ENCODE data around the gene SYT7. TPM values are rescaled to one million over a fixed set of nuclear protein-coding genes. Genes with fewer than 3 reads are reported as not detected.
"Not testable (repeated sequence)": the region's sequence is repeated elsewhere in the genome, so short reads cannot be mapped to it uniquely, and the experiment has no call there.

SYT7 gene
- total and polyA plus RNA-seq, 10 of the 15 experiments (the other 5 are each of a cell fraction or from before 2014, with no cell fraction given): not detected

DNA sequence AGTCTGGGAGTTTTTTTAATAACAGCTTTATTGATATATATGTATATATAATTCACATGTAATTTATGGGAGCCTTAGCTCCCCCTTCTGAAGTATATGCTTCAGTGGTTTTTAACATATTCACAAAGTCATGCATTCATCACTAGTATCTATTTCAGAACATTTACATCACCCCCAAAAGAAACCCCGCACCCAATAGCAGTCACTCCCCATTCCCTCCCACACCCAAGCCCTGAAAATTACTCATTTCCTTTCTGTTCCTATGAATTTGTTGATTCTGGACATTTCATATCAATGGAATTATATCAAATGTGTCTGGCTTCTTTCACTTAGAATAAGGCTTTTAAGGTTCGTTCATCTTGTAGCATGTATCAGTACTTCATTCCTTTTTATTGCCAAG is 35.6 kb upstream of the SYT7 start (continued):
- TF ChIP-seq, protein P1, sequence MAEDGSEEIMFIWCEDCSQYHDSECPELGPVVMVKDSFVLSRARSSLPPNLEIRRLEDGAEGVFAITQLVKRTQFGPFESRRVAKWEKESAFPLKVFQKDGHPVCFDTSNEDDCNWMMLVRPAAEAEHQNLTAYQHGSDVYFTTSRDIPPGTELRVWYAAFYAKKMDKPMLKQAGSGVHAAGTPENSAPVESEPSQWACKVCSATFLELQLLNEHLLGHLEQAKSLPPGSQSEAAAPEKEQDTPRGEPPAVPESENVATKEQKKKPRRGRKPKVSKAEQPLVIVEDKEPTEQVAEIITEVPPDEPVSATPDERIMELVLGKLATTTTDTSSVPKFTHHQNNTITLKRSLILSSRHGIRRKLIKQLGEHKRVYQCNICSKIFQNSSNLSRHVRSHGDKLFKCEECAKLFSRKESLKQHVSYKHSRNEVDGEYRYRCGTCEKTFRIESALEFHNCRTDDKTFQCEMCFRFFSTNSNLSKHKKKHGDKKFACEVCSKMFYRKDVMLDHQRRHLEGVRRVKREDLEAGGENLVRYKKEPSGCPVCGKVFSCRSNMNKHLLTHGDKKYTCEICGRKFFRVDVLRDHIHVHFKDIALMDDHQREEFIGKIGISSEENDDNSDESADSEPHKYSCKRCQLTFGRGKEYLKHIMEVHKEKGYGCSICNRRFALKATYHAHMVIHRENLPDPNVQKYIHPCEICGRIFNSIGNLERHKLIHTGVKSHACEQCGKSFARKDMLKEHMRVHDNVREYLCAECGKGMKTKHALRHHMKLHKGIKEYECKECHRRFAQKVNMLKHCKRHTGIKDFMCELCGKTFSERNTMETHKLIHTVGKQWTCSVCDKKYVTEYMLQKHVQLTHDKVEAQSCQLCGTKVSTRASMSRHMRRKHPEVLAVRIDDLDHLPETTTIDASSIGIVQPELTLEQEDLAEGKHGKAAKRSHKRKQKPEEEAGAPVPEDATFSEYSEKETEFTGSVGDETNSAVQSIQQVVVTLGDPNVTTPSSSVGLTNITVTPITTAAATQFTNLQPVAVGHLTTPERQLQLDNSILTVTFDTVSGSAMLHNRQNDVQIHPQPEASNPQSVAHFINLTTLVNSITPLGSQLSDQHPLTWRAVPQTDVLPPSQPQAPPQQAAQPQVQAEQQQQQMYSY (CRISPR knock-in tag; IDR thresholded peaks at IDR 0.05): no peak
- no peak for TF ChIP-seq STAT3 (IDR thresholded peaks at IDR 0.05; ENCODE audit: low read depth, low read length)
- no peak for TF ChIP-seq PAX5 (IDR thresholded peaks at IDR 0.05; ENCODE audit: borderline replicate concordance, low read depth, low read length)
- no peak for TF ChIP-seq BACH1 (IDR thresholded peaks at IDR 0.05; ENCODE audit: borderline replicate concordance)

DNA sequence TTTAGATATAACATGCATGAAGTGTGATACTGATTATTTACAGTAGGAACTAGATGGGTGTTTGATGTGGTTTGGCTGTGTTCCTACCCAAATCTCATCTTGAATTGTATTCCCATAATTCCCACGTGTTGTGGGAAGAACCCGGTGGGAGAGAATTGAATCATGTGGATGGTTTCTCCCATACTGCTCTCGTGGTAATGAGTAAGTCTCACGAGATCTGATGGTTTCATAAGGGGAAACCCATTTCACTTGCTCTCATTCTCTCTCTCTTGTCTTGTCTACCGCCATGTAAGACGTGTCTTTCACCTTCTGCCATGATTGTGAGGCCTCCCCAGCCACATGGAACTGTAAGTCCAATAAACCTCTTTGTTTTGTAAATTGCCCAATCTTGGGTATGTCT is 33.9 kb upstream of the SYT7 start:
- H3K27ac ChIP-seq (ENCODE audit: control insufficient read depth, insufficient read depth); H3K9me3 ChIP-seq (replicated peaks; ENCODE audit: control insufficient read depth, insufficient read depth, low read length); H3K27me3 ChIP-seq (replicated peaks in 1 of 2; ENCODE audit: control insufficient read depth in 2 of 2, insufficient read depth in 2 of 2, low read length in 1 of 2); CTCF ChIA-PET; RAD21 ChIA-PET (ENCODE audit: unreplicated experiment); DNase-seq (ENCODE audit: low read depth, low spot score); H3K36me3 ChIP-seq (ENCODE audit: control insufficient read depth in 2 of 2, insufficient read depth in 2 of 2, low read length in 1 of 2); H3K4me3 ChIP-seq; H3K4me1 ChIP-seq (ENCODE audit: control insufficient read depth, insufficient read depth, low read length); H3K79me2 ChIP-seq (ENCODE audit: control insufficient read depth, insufficient read depth, low read length); SMC1A ChIA-PET (ENCODE audit: uncharacterized antibody, unreplicated experiment); H2AFZ ChIP-seq (ENCODE audit: control insufficient read depth, low read depth, low read length); POLR2A ChIA-PET; FAIRE-seq; H3K4me2 ChIP-seq (ENCODE audit: control insufficient read depth, insufficient read depth); BruUV-seq (replicated peaks); in situ Hi-C loops (cut with MboI); ATAC-seq; intact Hi-C loops (cut with micrococcal nuclease; ENCODE audit: unreplicated experiment); H4K20me1 ChIP-seq (ENCODE audit: control insufficient read depth, insufficient read depth); H3K9ac ChIP-seq (ENCODE audit: control insufficient read depth, insufficient read depth, low read length): not testable (repeated sequence)
- 6% methylated on average over 6 of the region's 6 CpGs for WGBS (ENCODE audit: insufficient coverage, insufficient replicate concordance, low lambda C conversion rate, missing lambda C conversion rate)

All from GM12878 (cell line).